ENCODE data around the gene OSBPL1A. TPM values are rescaled to one million over a fixed set of nuclear protein-coding genes. Genes with fewer than 3 reads are reported as not detected.

The OSBPL1A gene
- total and polyA plus RNA-seq, 2 of the 8 experiments (the other 6 are each of a cell fraction or from before 2014, with no cell fraction given), result 53.2 to 74.9 TPM

DNA sequence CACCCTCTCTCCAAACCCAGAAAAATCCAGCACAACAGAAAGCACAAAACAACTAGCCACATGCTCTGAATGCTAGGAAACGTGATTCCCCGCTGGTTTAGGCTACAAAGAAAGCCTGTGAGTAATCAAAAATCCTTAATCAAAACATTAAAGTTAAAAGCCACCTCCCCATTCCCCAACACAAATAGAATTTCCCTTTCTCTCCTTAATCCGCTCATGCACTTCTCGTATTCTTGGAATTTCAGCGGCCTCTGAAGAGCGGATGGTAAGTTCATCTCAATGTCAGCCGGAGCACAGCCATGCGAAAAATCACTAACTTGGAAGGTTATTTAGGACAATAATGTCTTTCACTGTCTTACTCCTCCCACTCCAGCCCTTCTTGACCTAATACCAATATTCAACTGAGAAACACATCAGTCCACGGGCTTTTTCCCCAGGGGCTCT is 126.7 kb downstream of the OSBPL1A start (continued):
- no peak for TF ChIP-seq KDM5A (IDR thresholded peaks at IDR 0.05; ENCODE audit: low read length)
- no peak for TF ChIP-seq EZH2 (IDR thresholded peaks at IDR 0.05; ENCODE audit: low read depth, low read length, severe bottlenecking)
- TF ChIP-seq, protein P1, sequence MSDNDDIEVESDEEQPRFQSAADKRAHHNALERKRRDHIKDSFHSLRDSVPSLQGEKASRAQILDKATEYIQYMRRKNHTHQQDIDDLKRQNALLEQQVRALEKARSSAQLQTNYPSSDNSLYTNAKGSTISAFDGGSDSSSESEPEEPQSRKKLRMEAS (IDR thresholded peaks at IDR 0.05), result peak; percentile 16; the same call in 1 of the 2 replicates
- no peak for TF ChIP-seq SAP30 (IDR thresholded peaks at IDR 0.05; ENCODE audit: insufficient read depth, insufficient replicate concordance, low read length)
- TF ChIP-seq POLR2A (IDR thresholded peaks at IDR 0.05; ENCODE audit: control extremely low read depth in 1 of 2, low read depth in 2 of 2, low read length in 2 of 2), result peak in 1 of 2 experiments; percentile 43; a peak in 1 of 3 replicates
- TF ChIP-seq, protein P2, sequence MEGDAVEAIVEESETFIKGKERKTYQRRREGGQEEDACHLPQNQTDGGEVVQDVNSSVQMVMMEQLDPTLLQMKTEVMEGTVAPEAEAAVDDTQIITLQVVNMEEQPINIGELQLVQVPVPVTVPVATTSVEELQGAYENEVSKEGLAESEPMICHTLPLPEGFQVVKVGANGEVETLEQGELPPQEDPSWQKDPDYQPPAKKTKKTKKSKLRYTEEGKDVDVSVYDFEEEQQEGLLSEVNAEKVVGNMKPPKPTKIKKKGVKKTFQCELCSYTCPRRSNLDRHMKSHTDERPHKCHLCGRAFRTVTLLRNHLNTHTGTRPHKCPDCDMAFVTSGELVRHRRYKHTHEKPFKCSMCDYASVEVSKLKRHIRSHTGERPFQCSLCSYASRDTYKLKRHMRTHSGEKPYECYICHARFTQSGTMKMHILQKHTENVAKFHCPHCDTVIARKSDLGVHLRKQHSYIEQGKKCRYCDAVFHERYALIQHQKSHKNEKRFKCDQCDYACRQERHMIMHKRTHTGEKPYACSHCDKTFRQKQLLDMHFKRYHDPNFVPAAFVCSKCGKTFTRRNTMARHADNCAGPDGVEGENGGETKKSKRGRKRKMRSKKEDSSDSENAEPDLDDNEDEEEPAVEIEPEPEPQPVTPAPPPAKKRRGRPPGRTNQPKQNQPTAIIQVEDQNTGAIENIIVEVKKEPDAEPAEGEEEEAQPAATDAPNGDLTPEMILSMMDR (IDR thresholded peaks at IDR 0.05; ENCODE audit: control extremely low read depth in 1 of 3, insufficient read depth in 1 of 3, low read depth in 1 of 3, low read length in 3 of 3), result no peak
- no peak for TF ChIP-seq SRF (IDR thresholded peaks at IDR 0.05; ENCODE audit: low read depth, low read length)
- no peak for TF ChIP-seq CEBPB (IDR thresholded peaks at IDR 0.05; ENCODE audit: low read depth, low read length)
- TF ChIP-seq, protein P3, sequence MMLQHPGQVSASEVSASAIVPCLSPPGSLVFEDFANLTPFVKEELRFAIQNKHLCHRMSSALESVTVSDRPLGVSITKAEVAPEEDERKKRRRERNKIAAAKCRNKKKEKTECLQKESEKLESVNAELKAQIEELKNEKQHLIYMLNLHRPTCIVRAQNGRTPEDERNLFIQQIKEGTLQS (IDR thresholded peaks at IDR 0.05; ENCODE audit: insufficient read depth, low read depth, low read length), result no peak
- no peak for TF ChIP-seq PHF8 (conservative IDR thresholded peaks at IDR 0.05; ENCODE audit: low read depth, low read length)
- no peak for TF ChIP-seq RAD21 (IDR thresholded peaks at IDR 0.05 in 1 of 2, conservative IDR thresholded peaks at IDR 0.05 in 1 of 2; ENCODE audit: low read depth in 2 of 2, low read length in 2 of 2)
- no peak for TF ChIP-seq NRF1 (IDR thresholded peaks at IDR 0.05; ENCODE audit: low read depth, low read length)
- no peak for TF ChIP-seq EGR1 (IDR thresholded peaks at IDR 0.05; ENCODE audit: borderline replicate concordance, low read depth, low read length)
- peak; percentile 27 for TF ChIP-seq KDM4A (IDR thresholded peaks at IDR 0.05; ENCODE audit: low read depth, low read length, severe bottlenecking)
- no peak for TF ChIP-seq CHD2 (IDR thresholded peaks at IDR 0.05; ENCODE audit: low read length)
